Colonic mucosa (tissue), 4 donors: ENCODE data around the gene IL4I1. TPM values are rescaled to one million over a fixed set of nuclear protein-coding genes. Genes with fewer than 3 reads are reported as not detected.

Experiments
- DNase-seq: peaks from one replicate; pipeline ENCODE4 v3.0.0-alpha.2; 2020
- H3K27ac ChIP-seq: fragments of 200-600 bp; one replicate; pipeline ENCODE4 v1.8.0; 2021
- H3K27me3 ChIP-seq: fragments of 200-600 bp; one replicate; pipeline ENCODE4 v1.8.0; 2021
- H3K36me3 ChIP-seq: fragments of 200-600 bp; one replicate; pipeline ENCODE4 v1.8.0; 2021
- H3K4me1 ChIP-seq: fragments of 200-600 bp; one replicate; pipeline ENCODE4 v1.8.0; 2021; ENCODE audit warnings: mild to moderate bottlenecking
- H3K4me3 ChIP-seq: fragments of 200-600 bp; one replicate; pipeline ENCODE4 v1.8.0; 2021
- H3K9ac ChIP-seq, 2 donors: one replicate each; pipeline ENCODE4 v1.7.0; 2013; ENCODE audit warnings: control low read depth in 2 of 2, low read depth in 2 of 2, low read length in 2 of 2
- H3K9me3 ChIP-seq: fragments of 200-600 bp; one replicate; pipeline ENCODE4 v1.8.0; 2021
- CTCF ChIP-seq: fragments of 200-600 bp; IDR thresholded peaks from one replicate; pipeline ENCODE4 v1.8.0; 2022; ENCODE audit warnings: antibody characterized with exemption, mild to moderate bottlenecking
- intact Hi-C: fragments of 100-400 bp; cut with DNase I; formaldehyde crosslinking; loops from one replicate; pipeline ENCODE4 v1.14.1; 2022
- total RNA-seq, 2 donors: library from RNA; stranded (reverse); fragmentation: NEBNext Ultra II Directional in 1 of 2; extraction: Animal tissue kit (Norgen Biotek cat#: 25700) in 1 of 2; gene quantifications; one replicate each; pipeline ENCODE4 v1.2.1, GENCODE V29; 2021
- donor health status: healthy.
- donor health status: DM: no; HTN: no; CAD: no.
- donor health status: DM: no; HTN: no; CAD: no.

The IL4I1 gene
- total RNA-seq, 2 donors from 2014 or later = 1.0 to 2.4 TPM

GRCh38 chr19:49907745-49908446, 11.2 kb upstream of the IL4I1 start:
- H3K36me3 ChIP-seq = peaks cover 6% of the 10 kb centered on the region
- H3K9ac ChIP-seq = no peak overlapping the region
- no peaks in the 10 kb centered on the region for H3K27me3 ChIP-seq
- no peaks in the 10 kb centered on the region for H3K4me1 ChIP-seq
- H3K4me3 ChIP-seq = no peak overlapping the region
- TF ChIP-seq CTCF = no peak
- H3K27ac ChIP-seq = no peak overlapping the region
- H3K9me3 ChIP-seq = no peaks in the 10 kb centered on the region
- intact Hi-C loops = no loop called here
- no peak for DNase-seq

GRCh38 chr19:49906879-49907564, 10.3 kb upstream of the IL4I1 start:
- no peaks in the 10 kb centered on the region for H3K27me3 ChIP-seq
- no peak for TF ChIP-seq CTCF
- peaks cover 6% of the 10 kb centered on the region for H3K36me3 ChIP-seq
- intact Hi-C loops = no loop called here
- no peaks in the 10 kb centered on the region for H3K9me3 ChIP-seq
- no peaks in the 10 kb centered on the region for H3K4me1 ChIP-seq
- H3K27ac ChIP-seq = no peak overlapping the region
- H3K4me3 ChIP-seq = no peak overlapping the region
- H3K9ac ChIP-seq = no peak overlapping the region
- DNase-seq = no peak

GRCh38 chr19:49904136-49904535, 7.4 kb upstream of the IL4I1 start:
- no peak overlapping the region for H3K27ac ChIP-seq
- no peak for TF ChIP-seq CTCF
- no peaks in the 10 kb centered on the region for H3K9me3 ChIP-seq
- no peaks in the 10 kb centered on the region for H3K4me1 ChIP-seq
- intact Hi-C loops = no loop called here
- H3K27me3 ChIP-seq = no peaks in the 10 kb centered on the region
- DNase-seq = no peak
- H3K9ac ChIP-seq = no peak overlapping the region
- no peak overlapping the region for H3K4me3 ChIP-seq
- peaks cover 6% of the 10 kb centered on the region for H3K36me3 ChIP-seq

GRCh38 chr19:49895566-49896297, 955 bp downstream of the IL4I1 start:
- peak overlapping the region in 1 of 2 donors; percentile 12 for H3K9ac ChIP-seq
- no peaks in the 10 kb centered on the region for H3K27me3 ChIP-seq
- no peak for DNase-seq
- H3K9me3 ChIP-seq = no peaks in the 10 kb centered on the region
- no peaks in the 10 kb centered on the region for H3K4me1 ChIP-seq
- H3K4me3 ChIP-seq = no peak overlapping the region
- H3K36me3 ChIP-seq = no peaks in the 10 kb centered on the region
- intact Hi-C loops = no loop called here
- no peak for TF ChIP-seq CTCF
- no peak overlapping the region for H3K27ac ChIP-seq

- Histone ChIP-seq H3K27me3 (no peaks in the 10 kb centered on the region), H3K4me3 (no peak overlapping the region), H3K4me1 (peaks cover 4% of the 10 kb centered on the region), H3K9me3 (no peaks in the 10 kb centered on the region), H3K36me3 (no peaks in the 10 kb centered on the region), H3K27ac (no peak overlapping the region), H3K9ac (peak overlapping the region in 1 of 2 donors; percentile 12)
- no peak for DNase-seq
- intact Hi-C loops = no loop called here
- TF ChIP-seq CTCF = no peak
Observed at GRCh38 chr19:49894879-49895565, 1.7 kb downstream of the IL4I1 start.
